Hepatocyte (in vitro differentiated cells): ENCODE results near the gene TGFB1I1. TPM values are rescaled to one million over a fixed set of nuclear protein-coding genes. Genes with fewer than 3 reads are reported as not detected.

Experiments used
- DNase-seq: peaks from one replicate; pipeline ENCODE4 v3.0.0-alpha.2; 2016; ENCODE audit warnings: low spot score
- H2AFZ ChIP-seq: fragments of 200-600 bp; sonication (generic); 2 replicates; pipeline ENCODE4 v1.6.0; 2016; ENCODE audit warnings: antibody characterized with exemption, mild to moderate bottlenecking
- H3K27ac ChIP-seq: fragments of 200-600 bp; sonication (generic); 2 replicates; pipeline ENCODE4 v1.5.1; 2016; ENCODE audit warnings: mild to moderate bottlenecking
- H3K27me3 ChIP-seq: fragments of 200-600 bp; sonication (generic); 2 replicates; pipeline ENCODE4 v1.6.1; 2016
- H3K36me3 ChIP-seq: fragments of 200-600 bp; sonication (generic); replicated peaks from 2 replicates; pipeline ENCODE4 v1.5.1; 2016; ENCODE audit warnings: low read depth; ENCODE audit not compliant: insufficient read depth
- H3K4me1 ChIP-seq: fragments of 200-600 bp; sonication (generic); 2 replicates; pipeline ENCODE4 v1.5.1; 2016; ENCODE audit warnings: mild to moderate bottlenecking, moderate library complexity; ENCODE audit not compliant: insufficient read depth
- H3K4me2 ChIP-seq: fragments of 200-600 bp; sonication (generic); 2 replicates; pipeline ENCODE4 v1.6.0; 2016
- H3K4me3 ChIP-seq: fragments of 200-600 bp; sonication (generic); 2 replicates; pipeline ENCODE4 v1.5.1; 2016; ENCODE audit warnings: mild to moderate bottlenecking
- H3K79me2 ChIP-seq: fragments of 200-600 bp; sonication (generic); 2 replicates; pipeline ENCODE4 v1.6.0; 2017; ENCODE audit warnings: mild to moderate bottlenecking
- H3K9me2 ChIP-seq: fragments of 200-600 bp; sonication (generic); replicated peaks from 2 replicates; pipeline ENCODE4 v1.6.0; 2017; ENCODE audit warnings: mild to moderate bottlenecking; ENCODE audit not compliant: insufficient read depth
- H3K9me3 ChIP-seq: fragments of 200-600 bp; sonication (generic); 2 replicates; pipeline ENCODE4 v1.5.1; 2016; ENCODE audit warnings: low read depth, mild to moderate bottlenecking
- H4K20me1 ChIP-seq: fragments of 200-600 bp; sonication (generic); 2 replicates; pipeline ENCODE4 v1.6.0; 2016; ENCODE audit warnings: mild to moderate bottlenecking; ENCODE audit not compliant: insufficient read depth, poor library complexity, severe bottlenecking
- EZH2 ChIP-seq: fragments of 200-600 bp; sonication (generic); IDR thresholded peaks from 2 replicates; pipeline ENCODE4 v1.6.1; 2016; ENCODE audit warnings: antibody characterized with exemption, mild to moderate bottlenecking, borderline replicate concordance
- EZH2phosphoT487 ChIP-seq: fragments of 200-600 bp; sonication (generic); IDR thresholded peaks from one replicate; pipeline ENCODE4 v1.6.1; 2018; ENCODE audit warnings: antibody characterized with exemption, mild to moderate bottlenecking, low read depth, moderate library complexity; ENCODE audit not compliant: unreplicated experiment, severe bottlenecking
- WGBS: methylation state at CpG from one replicate; pipeline ENCODE4 v1.1.6; 2016; ENCODE audit warnings: low lambda C conversion rate; ENCODE audit errors: missing lambda C conversion rate; 5-methylcytosine and 5-hydroxymethylcytosine counted together
- polyA plus RNA-seq: library from polyadenylated mRNA; unstranded; fragments of >200 nt; fragmentation: Nextera tagmentation; extraction: Ambion mirVana; gene quantifications from 2 replicates; pipeline ENCODE4 v1.2.1, GENCODE V29; 2016
- total RNA-seq: library from RNA; depleted of rRNA; stranded (reverse); fragments of >200 nt; gene quantifications from 2 replicates; pipeline ENCODE4 v1.2.3, GENCODE V29; 2014
- TF ChIP-seq, protein P1 (sequence below): fragments of 200-600 bp; sonication (generic); IDR thresholded peaks from 2 replicates; pipeline ENCODE4 v1.5.1; 2016; ENCODE audit warnings: antibody characterized with exemption, mild to moderate bottlenecking; ENCODE audit not compliant: poor library complexity

Gene TGFB1I1
- total and polyA plus RNA-seq, 2 experiments from 2014 or later = 15.7 to 34.8 TPM

DNA sequence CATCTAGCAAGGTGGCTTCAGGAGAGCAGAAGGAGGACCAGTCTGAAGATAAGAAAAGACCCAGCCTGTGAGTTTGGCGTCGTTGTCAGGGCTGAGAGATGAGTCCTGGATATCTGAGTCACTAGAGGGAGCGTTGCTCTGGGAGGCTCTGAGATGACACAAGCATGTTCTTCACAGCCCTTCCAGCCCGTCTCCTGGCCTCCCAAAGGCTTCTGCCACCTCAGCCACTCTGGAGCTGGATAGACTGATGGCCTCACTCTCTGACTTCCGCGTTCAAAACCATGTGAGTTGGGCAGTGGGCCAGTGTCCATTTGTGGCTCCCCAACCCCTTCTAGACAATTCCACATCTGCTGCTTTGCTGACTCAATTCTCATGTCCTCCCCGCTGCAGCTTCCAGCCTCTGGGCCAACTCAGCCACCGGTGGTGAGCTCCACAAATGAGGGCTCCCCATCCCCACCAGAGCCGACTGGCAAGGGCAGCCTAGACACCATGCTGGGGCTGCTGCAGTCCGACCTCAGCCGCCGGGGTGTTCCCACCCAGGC, 2.3 kb downstream of the TGFB1I1 start:
- TF ChIP-seq EZH2phosphoT487 = no peak
- no peak for TF ChIP-seq EZH2
- TF ChIP-seq, protein P1, sequence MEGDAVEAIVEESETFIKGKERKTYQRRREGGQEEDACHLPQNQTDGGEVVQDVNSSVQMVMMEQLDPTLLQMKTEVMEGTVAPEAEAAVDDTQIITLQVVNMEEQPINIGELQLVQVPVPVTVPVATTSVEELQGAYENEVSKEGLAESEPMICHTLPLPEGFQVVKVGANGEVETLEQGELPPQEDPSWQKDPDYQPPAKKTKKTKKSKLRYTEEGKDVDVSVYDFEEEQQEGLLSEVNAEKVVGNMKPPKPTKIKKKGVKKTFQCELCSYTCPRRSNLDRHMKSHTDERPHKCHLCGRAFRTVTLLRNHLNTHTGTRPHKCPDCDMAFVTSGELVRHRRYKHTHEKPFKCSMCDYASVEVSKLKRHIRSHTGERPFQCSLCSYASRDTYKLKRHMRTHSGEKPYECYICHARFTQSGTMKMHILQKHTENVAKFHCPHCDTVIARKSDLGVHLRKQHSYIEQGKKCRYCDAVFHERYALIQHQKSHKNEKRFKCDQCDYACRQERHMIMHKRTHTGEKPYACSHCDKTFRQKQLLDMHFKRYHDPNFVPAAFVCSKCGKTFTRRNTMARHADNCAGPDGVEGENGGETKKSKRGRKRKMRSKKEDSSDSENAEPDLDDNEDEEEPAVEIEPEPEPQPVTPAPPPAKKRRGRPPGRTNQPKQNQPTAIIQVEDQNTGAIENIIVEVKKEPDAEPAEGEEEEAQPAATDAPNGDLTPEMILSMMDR = no peak
- Histone ChIP-seq H2AFZ (no peak overlapping the region), H3K4me2 (no peak overlapping the region), H3K4me1 (peaks cover 19% of the 10 kb centered on the region), H3K27ac (no peak overlapping the region), H4K20me1 (no peaks in the 10 kb centered on the region), H3K9me3 (no peaks in the 10 kb centered on the region), H3K4me3 (no peak overlapping the region), H3K27me3 (no peaks in the 10 kb centered on the region), H3K9me2 (no peaks in the 10 kb centered on the region), H3K79me2 (no peaks in the 10 kb centered on the region), H3K36me3 (no peaks in the 10 kb centered on the region)
- no peak for DNase-seq
- WGBS = 89% methylated on average over 12 of the region's 12 CpGs

DNA sequence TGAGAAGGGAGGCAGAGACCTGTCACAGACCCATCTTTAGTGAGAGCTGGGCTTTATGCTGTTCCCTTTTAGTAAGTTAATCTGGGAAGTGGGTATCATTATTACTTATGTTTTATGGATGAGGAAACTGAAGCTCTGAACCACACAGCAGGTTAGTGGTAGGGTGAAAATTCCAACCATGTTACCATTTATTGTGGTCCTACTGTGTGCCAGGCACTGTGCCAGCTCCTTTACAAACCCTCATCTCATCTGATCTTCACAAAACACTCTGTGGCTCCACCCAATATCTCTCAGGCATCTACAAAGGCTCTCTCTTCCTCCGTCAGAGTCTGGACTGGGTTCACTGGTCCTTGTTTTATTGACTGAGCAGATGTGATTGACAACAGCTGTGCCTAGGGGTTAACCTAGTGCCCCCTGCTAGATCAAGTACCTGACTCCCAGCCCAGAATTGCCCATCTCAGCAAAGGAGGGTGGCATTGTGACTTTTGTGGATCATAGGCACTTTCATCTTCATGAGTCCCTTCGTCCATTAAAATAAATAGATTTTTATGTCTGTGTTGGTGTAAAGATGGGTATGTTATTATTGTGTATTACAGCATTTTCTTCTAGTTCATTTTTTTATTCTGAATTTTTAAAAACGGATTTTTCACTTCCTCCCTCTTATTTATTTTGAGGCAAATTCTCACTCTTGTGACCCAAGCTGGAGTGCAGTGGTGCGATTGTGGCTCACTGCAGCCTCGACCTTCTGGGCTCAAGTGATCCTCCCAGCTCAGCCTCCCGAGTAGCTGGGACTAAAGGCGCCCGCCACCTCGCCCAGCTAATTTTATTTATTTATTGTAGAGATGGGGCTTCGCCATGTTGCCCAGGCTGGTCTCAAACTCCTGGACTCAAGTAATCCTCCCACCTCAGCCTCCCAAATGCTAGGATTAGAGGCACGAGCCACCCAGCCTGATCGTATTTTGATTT, 3.1 kb downstream of the TGFB1I1 start:
- H3K27me3 ChIP-seq = no peaks in the 10 kb centered on the region
- 91% methylated on average over 12 of the region's 12 CpGs for WGBS
- no peak overlapping the region for H3K4me3 ChIP-seq
- no peaks in the 10 kb centered on the region for H3K9me3 ChIP-seq
- no peak overlapping the region for H2AFZ ChIP-seq
- no peaks in the 10 kb centered on the region for H3K9me2 ChIP-seq
- H3K4me2 ChIP-seq = no peak overlapping the region
- H3K36me3 ChIP-seq = no peaks in the 10 kb centered on the region
- H3K4me1 ChIP-seq = peaks cover 19% of the 10 kb centered on the region
- H3K79me2 ChIP-seq = no peaks in the 10 kb centered on the region
- DNase-seq = no peak
- H3K27ac ChIP-seq = no peak overlapping the region
- no peak for TF ChIP-seq EZH2phosphoT487
- no peak for TF ChIP-seq EZH2
- TF ChIP-seq, protein P1 = no peak
- no peaks in the 10 kb centered on the region for H4K20me1 ChIP-seq

DNA sequence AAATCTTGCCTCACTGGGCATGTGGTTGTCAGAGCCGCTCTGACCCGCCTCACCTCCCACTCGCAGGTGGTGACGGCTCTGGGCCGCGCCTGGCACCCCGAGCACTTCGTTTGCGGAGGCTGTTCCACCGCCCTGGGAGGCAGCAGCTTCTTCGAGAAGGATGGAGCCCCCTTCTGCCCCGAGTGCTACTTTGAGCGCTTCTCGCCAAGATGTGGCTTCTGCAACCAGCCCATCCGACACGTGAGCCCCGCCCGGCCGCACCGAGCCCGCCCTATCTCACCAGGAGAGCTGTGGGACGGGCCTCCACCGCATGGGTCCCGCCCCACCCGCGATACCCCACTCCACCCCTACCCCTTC, 4.0 kb downstream of the TGFB1I1 start:
- no peaks in the 10 kb centered on the region for H4K20me1 ChIP-seq
- peak overlapping the region; percentile 77 for H3K27ac ChIP-seq
- H2AFZ ChIP-seq = peak overlapping the region; percentile 29
- no peaks in the 10 kb centered on the region for H3K9me3 ChIP-seq
- H3K4me2 ChIP-seq = peak overlapping the region; percentile 94
- peaks cover 16% of the 10 kb centered on the region for H3K4me1 ChIP-seq
- DNase-seq = no peak
- no peaks in the 10 kb centered on the region for H3K79me2 ChIP-seq
- 72% methylated on average over 10 of the region's 26 CpGs for WGBS
- H3K27me3 ChIP-seq = no peaks in the 10 kb centered on the region
- no peak overlapping the region for H3K4me3 ChIP-seq
- no peaks in the 10 kb centered on the region for H3K9me2 ChIP-seq
- TF ChIP-seq EZH2 = no peak
- no peak for TF ChIP-seq EZH2phosphoT487
- TF ChIP-seq, protein P1 = no peak
- no peaks in the 10 kb centered on the region for H3K36me3 ChIP-seq
